Airway epithelial cell (primary cell): Measurements from ENCODE around the gene POLG2. TPM values are rescaled to one million over a fixed set of nuclear protein-coding genes. Genes with fewer than 3 reads are reported as not detected.

Experiments
- total RNA-seq: library from RNA; depleted of rRNA; stranded (reverse); fragments of >200 nt; gene quantifications from 2 replicates; pipeline ENCODE4 v1.2.3, GENCODE V29; 2015

The POLG2 gene
- 4.4 and 6.6 TPM in 2 replicates for total RNA-seq

DNA sequence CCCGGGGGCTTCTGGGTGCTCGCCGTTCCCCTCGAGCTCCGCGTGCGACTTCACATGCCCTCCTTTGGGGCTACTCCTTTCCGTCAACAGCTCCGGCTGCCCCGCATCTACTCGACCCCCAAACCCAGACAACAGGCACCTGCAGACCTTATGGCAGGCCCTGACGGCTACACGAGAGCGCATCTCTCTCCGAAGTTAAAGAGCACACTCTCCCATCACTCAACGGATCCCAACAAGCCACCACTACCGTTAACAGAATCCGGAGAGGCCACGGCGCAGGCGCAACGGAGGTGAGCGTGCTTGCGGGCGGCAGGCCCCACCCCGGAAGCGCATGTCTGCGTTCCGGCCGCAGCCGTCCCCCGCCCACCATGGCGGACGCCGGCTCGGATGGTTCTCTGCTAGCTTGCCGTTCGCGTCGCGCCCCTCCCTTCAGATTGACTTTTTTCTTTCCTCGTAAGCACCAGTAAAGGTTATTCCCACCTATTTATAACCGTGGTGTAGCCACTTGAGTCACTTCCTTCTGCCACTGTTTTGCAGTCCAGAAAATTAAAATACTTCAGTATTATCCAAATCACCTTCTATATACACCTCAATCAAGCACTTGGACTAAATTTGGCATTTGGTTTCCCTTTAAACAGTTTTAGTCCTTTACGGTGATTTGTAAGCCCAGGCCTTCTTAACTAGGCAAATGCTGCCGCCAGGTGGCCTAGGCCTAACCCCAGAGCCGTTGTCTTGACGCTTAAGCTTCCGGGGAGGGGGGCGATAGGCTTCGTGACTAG is at the start of gene POLG2:
Gene POLG2, minus strand, starts transcription at position 269 of the 779 bp plus-strand sequence. Its CDS starts 86 bp downstream, at position 183.

GRCh38 chr17:64506576-64507412 is 9.9 kb upstream of the POLG2 start, which contains the start of gene CEP95:
CEP95 (plus strand) TSS chr17:64506977; CDS start chr17:64507098, 121 bp downstream.

GRCh38 chr17:64506201-64506575 is 9.3 kb upstream of the POLG2 start, which contains the start of gene DDX5:
DDX5 (minus strand) TSS chr17:64506289; CDS start chr17:64506119, 170 bp downstream.

DNA sequence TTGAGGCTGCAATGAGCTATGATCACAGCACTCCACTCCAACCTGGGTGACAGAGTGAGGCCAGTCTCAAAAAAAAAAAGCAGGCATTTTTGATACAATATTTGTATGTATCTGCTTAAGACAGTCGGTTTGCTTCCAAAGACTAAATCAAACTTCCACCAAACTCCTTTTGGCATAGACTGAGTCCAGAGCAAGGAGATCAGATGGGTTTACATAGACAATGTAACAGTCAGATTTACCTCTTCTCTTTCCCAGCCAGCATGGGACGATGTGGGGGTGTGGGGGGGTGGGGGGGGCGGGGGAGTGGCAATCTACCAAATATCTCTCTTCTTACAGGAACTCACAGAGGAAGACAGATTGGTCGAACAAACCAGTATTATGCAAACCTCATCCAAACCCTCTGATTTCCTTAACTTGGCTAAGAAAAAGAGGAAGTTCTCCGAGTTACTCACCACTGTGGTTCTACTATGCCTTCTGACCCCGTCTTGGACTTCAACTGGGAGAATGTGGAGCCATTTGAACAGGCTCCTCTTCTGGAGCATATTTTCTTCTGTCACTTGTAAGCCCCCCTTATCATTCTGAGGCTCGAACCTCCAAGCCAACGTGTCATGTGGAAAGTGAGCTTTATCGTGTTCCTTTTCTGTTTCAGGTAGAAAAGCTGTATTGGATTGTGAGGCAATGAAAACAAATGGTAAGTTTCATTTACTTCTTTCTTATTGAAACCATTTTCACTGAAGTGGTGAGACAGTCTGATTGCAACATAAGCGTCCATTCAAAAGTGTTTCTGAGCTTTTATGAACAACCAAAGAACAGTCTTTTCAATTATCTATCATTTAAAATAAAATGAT is 48.0 kb downstream of the POLG2 start, which contains the start of gene MILR1:
Gene MILR1, plus strand, starts transcription at position 451 of the 848 bp plus-strand sequence. Its CDS starts 54 bp downstream, at position 505.

Other genes with a start within 250 kb of the POLG2 start
- gene TEX2, start 233.8 kb downstream of the POLG2 start, total RNA-seq, result 23.5 and 27.5 TPM in 2 replicates
- not detected in 2 replicates for gene PECAM1, start 106.2 kb downstream of the POLG2 start, total RNA-seq
- 0.28 and 4.3 TPM in 2 replicates for gene MILR1, start 47.9 kb downstream of the POLG2 start, total RNA-seq
- 299 and 479 TPM in 2 replicates for gene DDX5, start 9.2 kb upstream of the POLG2 start, total RNA-seq
- gene CEP95, start 9.9 kb upstream of the POLG2 start, total RNA-seq, result 16.9 and 20.0 TPM in 2 replicates
- gene SMURF2, start 165.3 kb upstream of the POLG2 start, total RNA-seq, result 19.0 and 21.1 TPM in 2 replicates